ENCODE results near the gene ZDHHC21. TPM values are rescaled to one million over a fixed set of nuclear protein-coding genes. Genes with fewer than 3 reads are reported as not detected.

ZDHHC21 gene
- total RNA-seq, 2 experiments from 2014 or later, result 2.7 to 4.1 TPM

DNA sequence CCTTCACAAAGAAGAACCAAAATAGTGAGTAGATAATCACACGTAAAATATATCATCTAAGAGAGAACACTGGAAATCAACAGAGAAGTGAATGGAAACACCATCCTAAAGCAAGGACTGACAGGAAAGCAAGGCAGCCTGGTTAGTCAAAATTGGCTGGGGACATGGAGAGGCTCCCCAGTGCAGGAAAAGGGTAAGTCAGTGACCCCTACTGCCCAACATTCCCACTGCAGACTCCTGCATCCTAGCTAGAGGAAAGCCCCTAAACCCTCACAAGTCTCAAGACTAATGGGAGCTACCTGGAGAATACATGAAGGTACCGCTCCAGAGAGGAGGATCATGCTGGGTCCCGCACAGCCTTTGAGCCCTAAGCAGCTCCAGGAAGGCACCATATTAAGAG, 60.1 kb downstream of the ZDHHC21 start:
- Histone ChIP-seq H3K36me3 (ENCODE audit: insufficient read depth, low read length) (peaks cover 7% of the 10 kb centered on the region), H3K4me1 (ENCODE audit: insufficient read depth, low read length) (no peaks in the 10 kb centered on the region), H3K27me3 (ENCODE audit: control insufficient read depth in 1 of 2, insufficient read depth in 2 of 2, low read length in 2 of 2) (no peaks in the 10 kb centered on the region), H3K27ac (ENCODE audit: low read depth in 1 of 2, low read length in 2 of 2) (no peak overlapping the region), H3K9me3 (ENCODE audit: control insufficient read depth in 1 of 2, insufficient read depth in 1 of 2, low read length in 2 of 2) (peaks cover 0 to 11% of the 10 kb centered on the region in 2 experiments), H3K4me3 (ENCODE audit: low read length) (no peak overlapping the region)
- Mint-ChIP-seq H3K27ac (no peak overlapping the region), H3K36me3 (ENCODE audit: low read depth) (peaks cover 33% of the 10 kb centered on the region), H3K4me1 (ENCODE audit: low read depth) (no peaks in the 10 kb centered on the region), H3K4me3 (no peak overlapping the region), H3K27me3 (no peaks in the 10 kb centered on the region), H3K9me3 (peaks cover 4% of the 10 kb centered on the region)
- CTCF ChIA-PET, result no interaction called here
- TF ChIP-seq, protein P1, sequence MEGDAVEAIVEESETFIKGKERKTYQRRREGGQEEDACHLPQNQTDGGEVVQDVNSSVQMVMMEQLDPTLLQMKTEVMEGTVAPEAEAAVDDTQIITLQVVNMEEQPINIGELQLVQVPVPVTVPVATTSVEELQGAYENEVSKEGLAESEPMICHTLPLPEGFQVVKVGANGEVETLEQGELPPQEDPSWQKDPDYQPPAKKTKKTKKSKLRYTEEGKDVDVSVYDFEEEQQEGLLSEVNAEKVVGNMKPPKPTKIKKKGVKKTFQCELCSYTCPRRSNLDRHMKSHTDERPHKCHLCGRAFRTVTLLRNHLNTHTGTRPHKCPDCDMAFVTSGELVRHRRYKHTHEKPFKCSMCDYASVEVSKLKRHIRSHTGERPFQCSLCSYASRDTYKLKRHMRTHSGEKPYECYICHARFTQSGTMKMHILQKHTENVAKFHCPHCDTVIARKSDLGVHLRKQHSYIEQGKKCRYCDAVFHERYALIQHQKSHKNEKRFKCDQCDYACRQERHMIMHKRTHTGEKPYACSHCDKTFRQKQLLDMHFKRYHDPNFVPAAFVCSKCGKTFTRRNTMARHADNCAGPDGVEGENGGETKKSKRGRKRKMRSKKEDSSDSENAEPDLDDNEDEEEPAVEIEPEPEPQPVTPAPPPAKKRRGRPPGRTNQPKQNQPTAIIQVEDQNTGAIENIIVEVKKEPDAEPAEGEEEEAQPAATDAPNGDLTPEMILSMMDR (IDR thresholded peaks at IDR 0.05), result no peak
- intact Hi-C loops (cut with DNase I, micrococcal nuclease), result no loop called here
- POLR2A ChIA-PET, result no interaction called here
- DNase-seq (no peak), ATAC-seq (ENCODE audit: poor library complexity) (no peak)

DNA sequence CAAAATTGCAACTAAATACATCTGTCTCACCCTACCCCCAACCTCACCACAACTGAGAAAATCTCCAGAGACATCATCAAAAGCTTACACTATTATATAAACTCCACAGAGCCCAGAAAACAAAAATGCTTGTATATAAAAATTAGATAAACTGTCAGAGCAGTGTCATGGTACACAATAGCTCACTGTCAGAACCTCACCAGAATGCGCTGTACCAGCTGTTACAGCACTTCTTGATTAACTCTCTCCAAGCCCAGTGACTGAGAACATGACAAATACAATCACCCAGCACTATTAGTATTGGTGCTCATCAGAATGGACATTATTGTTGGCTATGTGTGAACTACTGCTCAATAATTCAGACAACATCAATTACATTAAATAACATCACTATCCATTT, 65.7 kb downstream of the ZDHHC21 start:
- H3K27ac Mint-ChIP-seq, result no peak overlapping the region
- TF ChIP-seq, protein P1 (IDR thresholded peaks at IDR 0.05), result no peak
- POLR2A ChIA-PET, result no interaction called here

DNA sequence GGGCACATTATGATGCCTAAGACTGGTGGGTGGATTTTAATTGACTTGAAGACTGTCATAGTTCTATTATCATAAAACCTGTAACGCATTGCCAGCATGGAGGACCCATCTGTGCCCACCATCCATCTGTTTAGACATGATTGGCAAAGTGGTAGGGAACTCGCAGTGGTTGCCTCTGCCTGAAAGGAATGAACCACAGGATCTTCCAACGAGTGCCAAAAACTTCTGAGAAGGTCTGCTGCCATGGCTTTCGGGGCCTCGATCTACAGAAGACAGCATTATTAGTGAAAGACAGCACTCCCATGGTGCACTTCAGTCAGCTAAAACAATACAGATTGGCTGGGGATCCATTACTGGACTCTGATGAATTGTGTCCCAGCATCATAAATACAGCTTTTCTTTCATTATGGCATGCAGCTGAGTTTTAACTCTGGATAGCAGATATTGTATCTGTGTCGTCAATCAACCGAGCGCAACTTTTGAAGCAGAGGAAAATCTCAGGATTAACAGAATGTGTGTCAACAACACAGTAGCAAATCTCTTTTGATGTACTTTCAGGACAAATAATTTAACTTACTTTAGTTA, 74.3 kb downstream of the ZDHHC21 start:
- ATAC-seq (ENCODE audit: poor library complexity) (no peak), DNase-seq (no peak)
- no peaks in the 10 kb centered on the region for H3K27me3 ChIP-seq (ENCODE audit: control insufficient read depth in 1 of 2, insufficient read depth in 2 of 2, low read length in 2 of 2)
- H3K36me3 ChIP-seq (ENCODE audit: insufficient read depth, low read length), result no peaks in the 10 kb centered on the region
- H3K27ac ChIP-seq (ENCODE audit: low read depth in 1 of 2, low read length in 2 of 2), result no peak overlapping the region
- intact Hi-C loops (cut with DNase I, micrococcal nuclease), result loop anchor here in 1 of 2 experiments (5.0 kb wide), 1 partner anchor 513 kb away; no protein-coding TSS in a partner anchor
- no peak overlapping the region for H3K4me3 Mint-ChIP-seq
- no peaks in the 10 kb centered on the region for H3K9me3 Mint-ChIP-seq
- no peaks in the 10 kb centered on the region for H3K9me3 ChIP-seq (ENCODE audit: control insufficient read depth in 1 of 2, insufficient read depth in 1 of 2, low read length in 2 of 2)
- H3K4me1 Mint-ChIP-seq (ENCODE audit: low read depth), result no peaks in the 10 kb centered on the region
- H3K27ac Mint-ChIP-seq, result no peak overlapping the region
- ChIA-PET CTCF (no interaction called here), POLR2A (no interaction called here)
- H3K27me3 Mint-ChIP-seq, result no peaks in the 10 kb centered on the region
- no peak overlapping the region for H3K4me3 ChIP-seq (ENCODE audit: low read length)
- H3K36me3 Mint-ChIP-seq (ENCODE audit: low read depth), result no peaks in the 10 kb centered on the region
- H3K4me1 ChIP-seq (ENCODE audit: insufficient read depth, low read length), result no peaks in the 10 kb centered on the region
- TF ChIP-seq, protein P1 (IDR thresholded peaks at IDR 0.05), result no peak

More for the DNA sequence above, 65.7 kb downstream of the ZDHHC21 start:
- DNase-seq (no peak), ATAC-seq (ENCODE audit: poor library complexity) (no peak)
- no peaks in the 10 kb centered on the region for H3K9me3 ChIP-seq (ENCODE audit: control insufficient read depth in 1 of 2, insufficient read depth in 1 of 2, low read length in 2 of 2)
- H3K27ac ChIP-seq (ENCODE audit: low read depth in 1 of 2, low read length in 2 of 2), result no peak overlapping the region
- peaks cover 3% of the 10 kb centered on the region for H3K36me3 ChIP-seq (ENCODE audit: insufficient read depth, low read length)
- H3K27me3 ChIP-seq (ENCODE audit: control insufficient read depth in 1 of 2, insufficient read depth in 2 of 2, low read length in 2 of 2), result no peaks in the 10 kb centered on the region
- Mint-ChIP-seq H3K9me3 (no peaks in the 10 kb centered on the region), H3K36me3 (ENCODE audit: low read depth) (peaks cover 24% of the 10 kb centered on the region), H3K27me3 (no peaks in the 10 kb centered on the region), H3K4me1 (ENCODE audit: low read depth) (no peaks in the 10 kb centered on the region), H3K4me3 (no peak overlapping the region)
- no peaks in the 10 kb centered on the region for H3K4me1 ChIP-seq (ENCODE audit: insufficient read depth, low read length)
- intact Hi-C loops (cut with DNase I, micrococcal nuclease), result no loop called here
- H3K4me3 ChIP-seq (ENCODE audit: low read length), result no peak overlapping the region
- CTCF ChIA-PET, result no interaction called here

All from CD4-positive, alpha-beta T cell (primary cell).